ENCODE data around the gene NR6A1.

NR6A1 gene

DNA sequence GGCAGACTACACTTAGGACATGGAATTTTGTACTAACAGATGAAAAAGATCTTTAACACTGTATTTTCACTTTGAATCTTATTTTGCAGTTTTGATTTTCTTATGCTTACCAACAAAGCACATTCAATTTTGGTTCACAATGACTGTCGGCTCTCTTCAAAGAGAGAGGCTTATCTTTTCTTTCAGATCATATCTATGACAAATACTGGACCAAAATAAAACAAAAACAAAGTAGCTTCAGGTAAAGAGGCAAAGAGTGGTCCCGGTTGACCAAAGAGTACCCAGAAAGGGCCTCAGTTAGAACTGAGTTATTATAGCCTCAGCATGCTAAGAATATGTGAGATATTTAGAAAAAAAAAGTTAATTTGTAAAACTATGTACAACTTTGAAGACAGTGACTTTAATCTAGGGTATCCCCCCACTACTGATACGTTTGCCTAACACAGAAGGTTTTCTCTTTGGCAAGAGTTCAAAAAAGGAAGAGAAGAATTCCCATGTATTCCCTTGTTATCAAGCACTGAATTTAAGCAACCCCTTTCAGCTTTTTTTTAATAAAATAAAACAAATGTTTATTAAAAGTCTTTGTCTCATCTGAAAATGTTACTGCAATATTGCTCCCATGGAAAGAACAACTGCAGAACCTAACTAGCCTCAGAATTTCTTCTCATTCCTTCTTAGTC is 50.5 kb downstream of the NR6A1 start:
- no peak for DNase-seq

DNA sequence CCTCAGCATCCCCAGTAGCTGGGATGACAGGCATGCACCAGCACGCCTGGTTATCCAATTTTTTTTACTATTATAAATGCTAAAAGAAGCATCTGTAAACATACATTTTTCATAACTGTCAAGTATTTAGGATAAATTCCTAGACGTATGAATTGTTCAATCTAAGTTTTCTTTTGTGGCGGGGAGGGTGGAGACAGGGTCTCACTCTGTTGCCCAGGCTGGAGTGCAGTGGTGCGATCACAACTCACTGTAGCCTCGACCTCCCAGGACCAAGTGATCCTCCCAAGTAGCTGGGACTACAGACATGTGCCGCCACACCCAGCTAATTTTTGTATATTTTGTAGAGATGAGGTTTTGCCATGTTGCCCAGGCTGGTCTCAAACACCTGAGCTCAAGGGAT is 52.2 kb downstream of the NR6A1 start:
- no peak for DNase-seq

DNA sequence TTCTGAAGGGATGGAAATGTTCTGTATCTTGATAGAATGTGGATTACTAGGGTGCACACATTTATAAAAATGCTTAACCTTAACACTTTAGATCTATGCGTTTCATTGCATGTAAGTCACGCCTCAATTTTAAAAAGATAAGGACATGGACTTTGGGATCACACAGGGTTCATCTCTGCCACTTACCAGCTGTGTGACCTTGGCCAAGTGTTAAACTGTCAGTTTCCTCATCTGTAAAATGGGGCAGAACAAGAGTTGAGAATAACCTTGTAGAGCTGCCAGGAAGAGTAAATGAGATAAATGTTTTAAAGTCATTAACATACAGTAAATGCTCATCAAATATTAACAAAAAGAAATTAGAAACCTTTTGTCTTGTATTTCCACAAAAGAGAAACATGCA is 53.5 kb downstream of the NR6A1 start:
- DNase-seq, result no peak

DNA sequence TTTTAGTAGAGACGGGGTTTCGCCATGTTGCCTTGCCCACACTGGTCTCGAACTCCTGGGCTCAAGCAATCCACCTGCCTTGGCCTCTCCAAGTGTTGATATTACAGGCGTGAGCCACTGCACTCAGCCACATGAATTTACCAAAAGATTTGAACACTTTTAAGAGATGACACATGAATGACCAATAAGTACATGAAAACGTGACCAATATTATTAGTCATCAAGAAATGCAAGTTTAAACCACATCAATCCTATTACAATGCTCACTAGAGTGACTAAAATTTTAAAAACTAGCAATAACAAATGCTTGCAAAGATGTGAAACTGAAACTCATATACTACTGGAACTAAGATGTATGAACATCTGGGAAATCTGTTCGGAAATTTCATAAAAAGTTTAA is 54.3 kb downstream of the NR6A1 start:
- DNase-seq, result no peak

DNA sequence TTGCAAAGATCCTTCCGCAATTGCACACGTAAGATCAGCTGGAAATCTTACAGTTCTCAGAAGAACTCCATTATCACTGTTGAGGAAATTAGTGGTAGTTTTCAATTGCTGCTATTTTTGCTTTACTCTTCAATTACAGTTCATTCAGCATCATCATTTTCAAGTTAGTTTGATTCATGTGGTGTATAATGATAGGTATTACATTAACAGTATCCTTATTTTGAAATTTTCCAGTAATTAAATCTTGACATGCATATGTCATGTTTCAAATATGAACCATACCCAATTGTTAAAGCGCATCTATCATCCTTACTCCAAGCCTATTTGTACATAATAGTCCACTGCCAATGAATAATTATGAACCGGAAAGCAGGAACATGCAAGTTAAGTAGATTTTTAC is 60.3 kb downstream of the NR6A1 start:
- no peak for DNase-seq

DNA sequence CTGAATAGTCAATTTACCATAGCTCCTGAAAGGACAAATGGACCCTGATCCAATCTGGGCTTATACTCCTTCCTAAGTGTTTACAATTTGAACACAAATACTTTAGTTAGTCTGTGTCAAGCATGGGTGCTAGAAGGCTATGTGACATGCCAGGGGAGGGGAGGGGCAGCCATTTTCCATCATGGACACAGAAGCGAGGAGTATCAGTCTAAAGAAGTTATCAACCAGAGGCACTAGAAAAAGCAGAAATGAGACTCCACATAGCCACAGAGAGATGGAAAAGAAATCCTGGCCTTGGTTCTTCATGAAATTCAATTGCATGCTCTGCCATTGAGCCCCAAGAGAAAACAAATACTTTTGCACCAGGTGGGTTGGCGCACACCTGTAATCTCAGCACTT is 61.8 kb downstream of the NR6A1 start:
- DNase-seq, result no peak

DNA sequence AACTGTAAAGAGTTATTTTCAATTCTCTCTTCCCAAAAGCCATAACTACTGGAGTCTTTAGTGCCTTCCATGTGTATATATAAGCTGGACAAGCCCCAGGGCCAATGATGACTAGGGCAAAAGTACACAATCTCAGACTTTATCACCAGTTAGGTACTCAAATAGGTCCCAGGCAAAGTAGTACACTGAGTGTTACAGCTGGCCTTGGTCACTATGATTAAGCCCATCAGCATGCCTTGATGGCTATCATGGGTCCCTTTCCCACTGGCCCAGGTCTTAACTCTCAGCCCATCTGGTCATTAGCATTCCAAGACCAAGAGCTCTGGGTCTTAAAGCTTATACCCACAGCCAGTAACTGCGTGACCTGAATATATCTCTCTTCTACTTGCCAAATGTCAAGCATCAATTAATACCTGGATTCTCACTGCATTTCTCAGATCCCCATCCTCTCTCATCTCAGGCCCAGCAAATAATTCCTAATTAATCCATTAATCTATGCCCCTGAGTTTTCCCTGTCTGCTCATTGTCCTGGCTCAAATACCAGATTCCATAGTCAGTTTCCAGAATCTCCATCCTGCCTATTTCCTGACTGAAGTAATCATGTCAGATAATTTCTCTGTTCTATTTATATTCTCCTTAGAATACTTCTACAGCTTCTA is 62.3 kb downstream of the NR6A1 start:
- DNase-seq, result no peak

DNA sequence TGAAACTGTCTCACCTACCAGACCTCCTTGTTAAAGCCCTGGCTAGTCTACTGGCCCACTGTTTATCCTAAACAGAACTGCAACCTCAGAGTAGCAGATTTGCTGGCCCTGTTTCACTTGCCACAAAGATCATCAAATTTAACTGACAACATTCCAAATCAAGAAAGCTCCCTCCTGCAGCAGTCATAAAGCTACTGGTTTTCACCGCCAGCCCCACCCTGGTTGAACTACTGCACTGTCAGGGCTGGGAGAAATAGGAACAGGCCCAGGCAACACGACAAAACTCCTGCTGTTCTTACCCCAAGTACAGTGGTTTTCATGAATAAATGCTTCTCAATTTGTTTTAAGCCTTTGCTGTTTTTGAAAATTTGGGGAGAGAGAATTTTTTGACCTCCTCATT is 63.0 kb downstream of the NR6A1 start:
- no peak for DNase-seq

DNA sequence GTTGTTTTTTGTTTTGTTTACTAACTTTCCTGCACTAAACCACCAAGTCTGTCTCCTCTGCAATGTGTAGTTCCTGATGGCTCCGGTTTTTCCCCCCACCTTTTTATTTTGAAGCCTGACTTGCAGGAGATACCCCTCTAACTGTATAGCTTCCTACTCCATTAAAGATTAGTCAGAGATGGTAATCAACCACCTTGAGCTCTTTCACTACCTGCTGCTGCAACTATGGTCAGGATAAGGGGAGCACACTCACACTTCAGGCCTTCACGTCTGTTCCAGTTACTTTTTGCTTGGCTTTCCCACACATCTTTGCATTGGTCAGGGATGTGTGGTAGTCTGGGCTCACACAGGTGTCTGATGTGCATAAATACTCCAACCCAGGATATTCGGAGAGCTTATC is 63.4 kb downstream of the NR6A1 start:
- no peak for DNase-seq

DNA sequence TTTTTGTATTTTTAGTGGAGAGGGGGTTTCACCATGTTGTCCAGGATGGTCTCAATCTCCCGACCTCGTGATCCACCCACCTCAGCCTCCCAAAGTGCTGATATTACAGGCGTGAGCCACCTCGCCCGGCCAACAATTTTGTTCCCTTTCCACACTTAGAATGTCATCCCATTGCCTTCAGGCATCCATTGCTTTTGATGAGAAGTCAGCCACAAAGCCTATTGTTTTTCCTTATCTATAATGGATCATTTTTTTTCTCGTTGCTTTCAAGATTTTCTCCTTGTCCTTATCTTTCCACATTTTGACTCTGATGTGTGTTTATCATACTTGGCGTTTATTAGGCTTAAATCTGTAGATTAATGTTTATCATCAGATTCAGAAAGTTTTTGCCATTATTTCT is 64.4 kb downstream of the NR6A1 start:
- no peak for DNase-seq

DNA sequence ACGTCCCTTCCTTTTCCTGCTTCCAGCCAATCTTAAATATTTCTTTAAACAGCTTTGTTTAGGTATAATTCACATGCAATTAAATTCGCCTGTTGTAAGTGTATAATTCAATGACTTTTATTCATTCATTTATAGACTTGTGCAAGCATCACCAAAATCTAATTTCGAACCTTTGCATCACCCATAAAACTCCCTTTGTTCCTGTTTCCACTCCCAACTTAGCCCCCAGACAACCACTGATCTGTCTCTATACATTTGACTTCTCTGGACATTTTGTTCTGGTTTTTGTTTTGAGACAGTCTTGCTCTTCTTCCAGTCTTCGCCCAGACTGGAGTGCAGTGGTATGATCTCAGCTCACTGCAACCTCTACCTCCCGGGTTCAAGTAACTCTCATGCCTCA is 71.5 kb downstream of the NR6A1 start:
- DNase-seq, result no peak

DNA sequence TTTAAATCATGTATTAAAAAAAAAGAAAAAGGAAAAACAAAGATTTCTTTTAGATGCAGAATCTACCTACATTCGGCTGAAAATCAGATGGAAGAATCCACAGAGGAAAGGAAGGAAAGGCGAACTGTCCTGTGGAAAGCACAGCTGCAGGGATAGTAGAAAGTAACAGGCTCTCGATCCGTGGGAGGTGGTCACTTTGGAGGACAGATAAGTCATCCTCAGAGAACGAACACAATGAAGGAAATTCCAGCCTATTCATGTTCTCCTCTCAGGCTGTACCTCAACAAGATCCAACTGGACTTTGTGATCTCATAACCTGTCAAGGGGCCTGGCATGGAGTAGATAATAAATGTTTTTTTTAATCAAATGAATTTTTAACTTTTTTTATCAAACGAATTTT is 72.8 kb downstream of the NR6A1 start:
- DNase-seq, result no peak

DNA sequence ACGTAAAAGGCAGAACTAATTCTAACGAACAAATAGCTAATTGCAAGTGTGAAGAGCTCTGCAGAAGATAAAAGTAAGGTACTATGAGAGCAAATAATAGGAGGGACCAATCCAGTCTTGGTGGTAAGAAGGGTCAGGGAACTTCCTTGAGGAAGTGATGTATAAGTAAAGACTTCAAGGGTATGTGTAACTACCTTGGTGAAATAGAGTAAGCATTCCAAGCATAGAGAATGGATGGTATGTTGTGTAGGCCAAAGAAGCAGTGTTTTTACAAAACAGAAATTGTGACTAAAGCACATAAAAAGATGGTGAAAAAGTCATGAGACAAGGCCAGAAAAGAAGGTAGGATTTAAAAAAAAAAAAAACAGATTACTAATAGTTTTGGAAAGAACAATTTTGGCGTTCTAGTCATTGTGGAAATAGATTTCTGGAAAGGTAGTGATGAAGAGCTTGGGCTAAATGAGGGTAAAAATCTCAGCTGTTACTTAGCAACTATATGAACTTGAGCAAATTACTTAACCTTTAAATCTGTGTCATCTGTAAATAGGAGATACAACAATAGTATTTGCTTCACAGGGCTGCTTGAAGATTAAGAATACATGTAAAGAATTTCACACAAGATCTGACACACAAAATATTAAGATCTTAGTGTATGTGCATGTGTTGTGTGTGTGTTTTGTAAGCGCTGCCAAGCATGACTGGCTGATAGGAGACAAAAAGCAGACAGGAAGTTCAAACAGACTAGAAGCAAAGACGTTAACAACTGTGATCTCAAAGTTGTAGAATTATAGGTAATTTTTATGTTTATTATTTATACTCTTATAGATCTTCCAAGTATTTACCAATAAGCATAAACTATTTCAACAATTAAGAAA is 73.5 kb downstream of the NR6A1 start:
- no peak for DNase-seq

DNA sequence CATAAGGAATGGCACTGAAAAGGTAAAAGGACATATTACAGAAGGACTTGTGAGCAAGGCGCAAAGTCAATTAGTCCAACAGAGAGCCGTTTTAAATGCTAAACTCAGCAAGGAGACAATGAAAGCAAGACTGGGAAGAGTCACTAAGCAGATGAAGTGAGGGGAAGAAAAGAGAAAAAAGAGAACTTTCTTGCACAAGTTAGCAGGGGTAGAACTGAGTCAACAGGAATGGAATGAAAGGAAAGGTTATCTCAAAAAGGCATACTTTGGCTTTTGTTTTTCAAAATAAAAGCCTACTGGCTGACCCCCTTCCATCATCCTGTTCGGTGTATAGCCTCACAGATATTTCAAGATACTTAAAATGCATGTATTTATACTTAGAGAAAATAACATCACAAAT is 75.0 kb downstream of the NR6A1 start:
- no peak for DNase-seq

DNA sequence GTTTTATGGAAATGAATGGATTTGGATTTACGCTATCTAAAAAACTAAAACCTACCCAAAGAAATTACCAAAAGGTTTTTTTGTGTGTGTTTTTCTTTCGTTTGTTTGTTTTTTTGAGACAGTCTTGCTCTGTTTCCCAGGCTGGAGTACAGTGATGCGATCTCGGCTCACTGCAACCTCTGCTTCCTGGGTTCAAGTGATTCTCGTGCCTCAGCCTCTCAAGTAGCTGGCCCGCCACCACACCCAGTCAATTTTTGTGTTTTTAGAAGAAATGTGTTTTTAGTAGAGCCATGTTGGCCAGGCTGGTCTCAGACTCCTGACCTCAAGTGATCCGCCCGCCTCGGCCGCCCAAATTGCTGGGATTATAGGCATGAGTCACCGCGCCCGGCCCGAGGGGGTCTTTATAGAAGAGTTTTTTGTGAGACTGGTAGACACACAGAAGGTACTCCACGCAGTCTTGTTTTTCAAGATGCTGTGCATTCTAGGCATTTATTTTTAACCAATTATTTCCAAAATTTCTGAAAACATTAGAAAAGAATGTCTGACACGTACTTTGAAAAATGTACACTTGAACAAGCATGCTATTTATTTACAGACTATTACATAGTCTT is 75.7 kb downstream of the NR6A1 start:
- DNase-seq, result no peak

DNA sequence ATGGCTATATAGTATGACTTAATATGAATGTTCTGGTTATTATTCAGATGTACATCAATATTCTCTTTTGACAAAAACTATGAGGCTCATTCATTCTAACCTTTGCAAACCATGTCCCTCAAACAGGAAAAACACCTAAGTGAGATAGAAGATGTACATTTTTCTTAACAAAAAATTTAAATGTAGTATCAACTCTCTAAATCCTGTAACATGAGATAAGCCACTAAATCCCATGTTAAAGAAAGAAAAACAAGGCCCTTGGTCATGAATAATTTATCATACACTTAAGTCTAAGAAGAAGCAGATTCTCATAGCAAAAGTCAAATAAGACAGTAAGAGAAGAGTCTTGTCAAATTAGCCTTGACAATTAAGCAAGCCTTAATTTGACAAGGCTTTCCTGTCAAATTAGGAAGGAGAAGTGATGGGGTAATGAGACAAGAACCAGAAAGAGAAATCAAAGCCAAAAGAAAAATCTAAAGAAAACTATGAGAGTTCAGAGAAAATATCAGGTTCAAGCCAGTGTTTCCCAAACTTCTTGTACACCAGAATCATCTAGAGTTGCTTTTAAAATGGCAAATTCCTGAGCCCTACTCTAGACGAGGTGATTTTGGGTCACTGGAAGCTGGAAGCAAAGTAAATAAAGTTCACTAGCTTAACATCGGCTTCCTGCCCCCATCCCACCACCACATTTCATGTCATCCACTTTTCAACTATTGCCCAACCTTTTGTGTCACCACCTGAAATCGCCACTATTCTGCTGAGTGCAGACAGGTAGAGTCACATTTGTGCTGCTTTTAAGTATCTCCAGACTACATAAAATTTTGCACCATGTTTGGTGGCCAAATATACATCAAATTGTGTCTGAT is 76.5 kb downstream of the NR6A1 start:
- no peak for DNase-seq

DNA sequence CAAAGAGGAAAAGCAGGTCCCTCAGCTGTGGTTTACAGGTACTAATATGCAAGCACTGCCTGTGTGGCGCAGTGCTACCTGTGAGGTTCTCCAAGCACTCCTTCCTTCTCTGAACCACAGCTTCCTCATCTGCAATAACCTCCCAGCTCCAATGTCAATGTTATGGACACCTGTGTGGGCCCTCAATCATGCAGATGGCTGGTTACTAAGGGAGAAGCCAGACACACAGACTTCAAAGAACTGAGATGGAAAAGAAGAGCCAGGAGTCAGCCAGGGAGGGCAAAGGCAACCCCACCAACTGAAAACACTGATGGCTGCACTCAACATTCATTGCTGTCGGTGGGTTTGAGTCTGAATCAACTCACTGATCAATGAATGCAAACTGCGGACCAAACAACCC is 77.7 kb downstream of the NR6A1 start:
- no peak for DNase-seq

DNA sequence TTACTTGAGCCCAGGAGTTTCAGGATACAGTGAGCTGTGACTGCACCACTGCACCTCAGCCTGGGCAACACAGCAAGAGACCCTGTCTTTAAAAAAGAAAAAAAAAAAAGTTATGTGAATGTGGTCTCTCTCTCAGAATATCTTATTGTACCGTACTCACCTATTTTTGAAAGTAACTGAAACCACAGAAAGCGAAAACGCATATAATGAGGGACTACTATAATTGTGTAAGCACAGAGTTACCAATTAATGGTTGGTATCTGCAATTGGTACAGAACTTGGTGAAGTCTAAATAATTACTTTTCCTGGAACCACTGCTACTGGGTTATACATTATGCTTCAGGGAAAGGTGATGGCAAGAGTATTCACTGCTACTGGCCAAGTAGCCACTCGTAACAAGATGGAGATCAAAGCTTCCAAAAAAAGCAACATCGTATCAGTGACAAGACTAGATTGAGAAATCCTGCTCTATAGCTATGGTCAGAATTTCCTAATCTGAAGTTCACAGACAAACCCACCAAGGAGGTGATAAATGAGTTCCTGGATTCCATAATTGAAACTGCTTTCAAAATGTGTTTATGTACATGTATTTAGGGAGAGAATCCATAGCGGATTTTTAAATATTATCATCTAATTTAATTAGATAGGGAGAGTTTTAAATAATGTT is 82.7 kb downstream of the NR6A1 start:
- DNase-seq, result no peak

DNA sequence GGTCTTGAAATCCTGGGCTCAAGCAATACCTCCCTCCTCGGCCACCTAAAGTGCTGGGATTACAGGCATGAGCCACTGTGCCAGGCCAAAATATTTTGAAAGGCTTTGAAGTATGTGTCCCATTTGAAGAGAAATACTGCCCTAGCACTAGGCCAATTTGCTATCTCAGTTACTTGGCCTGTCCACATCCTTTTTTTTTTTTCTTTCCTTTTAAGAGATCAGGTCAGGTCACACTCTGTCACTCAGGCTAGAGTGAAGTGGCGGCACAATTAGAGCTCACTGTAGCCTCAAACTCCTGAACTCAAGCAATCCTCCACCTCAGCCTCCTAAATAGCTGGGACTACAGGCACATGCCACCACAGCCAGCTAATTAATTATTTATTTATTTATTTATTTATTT is 84.2 kb downstream of the NR6A1 start:
- no peak for DNase-seq

DNA sequence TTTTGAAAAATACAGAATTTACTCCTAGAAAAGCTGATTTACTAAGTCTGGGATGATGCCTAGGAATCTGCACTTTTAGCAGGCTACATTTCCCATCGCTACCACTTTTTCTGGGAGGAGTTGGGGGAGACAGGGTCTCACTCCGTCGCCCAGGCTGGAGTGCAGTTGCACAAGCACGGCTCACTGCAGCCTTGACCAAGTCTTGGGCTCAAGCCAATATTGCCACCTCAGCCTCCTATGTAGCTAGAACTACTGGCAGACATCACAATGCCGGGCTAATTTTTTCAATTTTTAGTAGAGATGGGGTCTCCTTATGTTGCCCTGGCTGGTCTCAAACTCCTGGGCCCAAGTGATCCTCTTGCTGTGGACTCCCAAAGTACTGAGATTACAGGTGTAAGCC is 85.9 kb downstream of the NR6A1 start:
- no peak for DNase-seq

DNA sequence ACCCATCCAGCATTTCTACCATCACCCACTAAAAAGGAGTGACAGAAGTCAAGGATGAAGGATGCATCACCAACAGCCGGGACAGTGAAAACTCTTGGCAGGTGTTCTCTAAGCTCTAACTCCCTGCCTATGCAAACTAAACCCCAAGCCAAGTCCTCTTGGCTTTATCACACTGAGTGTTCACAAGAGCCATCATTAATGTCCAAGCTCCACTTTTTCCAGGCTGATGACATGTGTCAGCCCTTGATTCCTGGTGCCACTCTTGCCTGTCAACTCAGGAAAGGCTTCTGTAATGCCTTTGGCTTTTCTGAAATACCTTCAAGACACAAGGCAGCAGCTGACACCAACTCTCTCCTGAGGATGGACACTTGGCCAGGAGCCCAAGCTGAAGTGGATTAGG is 86.9 kb downstream of the NR6A1 start:
- no peak for DNase-seq

DNA sequence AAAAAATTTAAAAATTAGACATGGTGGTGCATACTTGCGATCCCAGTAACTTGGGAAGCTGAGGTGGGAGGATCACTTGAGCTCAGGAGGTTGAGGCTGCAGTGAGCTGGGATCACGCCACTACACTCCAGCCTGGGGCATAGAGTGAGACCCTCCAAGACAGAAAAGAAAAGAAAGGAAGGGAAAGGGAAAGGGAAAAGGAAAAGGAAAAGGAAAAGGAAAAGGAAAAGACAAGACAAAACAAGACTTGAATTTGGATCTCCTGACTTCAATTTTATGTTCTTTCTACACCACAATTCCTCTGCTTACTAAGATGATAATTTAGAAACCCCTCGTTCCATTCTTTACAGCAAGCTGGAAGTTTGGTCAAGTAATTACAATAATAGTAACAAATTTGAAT is 88.1 kb downstream of the NR6A1 start:
- no peak for DNase-seq
